HL-60/S4 treated with phorbol 12-myristate 13-acetate at 8.2 ng/mL for 4 days and 3 days (cell line): ENCODE results near the gene TEPSIN.

Experiments used
- in situ Hi-C: fragments of 300-500 bp; cut with MboI; formaldehyde crosslinking; loops from 2 replicates; pipeline ENCODE4 v1.15.0; 2022; ENCODE audit warnings: low sequenced_read_pairs

Gene TEPSIN

DNA sequence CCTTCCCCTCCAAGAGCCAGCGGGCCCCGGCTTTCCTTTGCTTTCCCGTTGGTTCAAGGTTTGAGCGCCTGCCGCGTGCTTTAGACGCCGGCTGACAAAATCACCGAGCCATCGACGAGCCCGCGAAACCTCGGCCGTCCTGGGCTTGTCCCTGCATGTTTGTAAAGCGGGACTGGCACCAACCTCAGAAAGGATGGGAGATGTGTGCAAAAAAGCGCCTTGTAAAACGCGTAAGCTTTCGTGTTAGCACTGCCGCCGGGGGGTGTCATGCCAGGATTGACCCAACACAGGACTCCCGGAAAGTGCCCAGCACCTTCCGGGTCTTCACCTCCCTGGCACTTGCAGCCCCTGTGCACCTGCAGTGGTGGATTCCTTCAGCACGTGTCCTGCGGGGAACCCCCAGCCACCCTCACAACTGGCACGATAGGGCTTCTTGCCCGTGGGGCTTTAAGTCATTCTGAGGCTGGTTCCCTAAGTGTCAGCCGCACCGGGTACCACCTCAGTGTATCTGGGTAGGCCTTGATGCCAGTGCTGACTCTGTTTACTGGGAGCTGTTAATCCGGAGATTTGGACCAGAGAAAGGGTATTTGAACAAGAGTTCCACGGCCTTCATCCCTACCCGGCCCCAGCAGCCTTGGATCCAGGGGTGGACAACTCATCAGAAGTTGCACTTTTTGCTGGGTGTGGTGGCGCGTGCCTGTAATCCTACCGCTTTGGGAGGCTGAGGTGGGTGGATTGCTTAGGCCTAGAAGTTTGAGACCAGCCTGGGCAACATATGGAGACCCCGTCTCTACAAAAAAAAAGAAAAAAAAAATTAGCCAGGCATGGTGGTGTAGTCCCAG is 1.1 kb upstream of the TEPSIN start:
- in situ Hi-C loops = loop anchor here (25.0 kb wide), 1 partner anchor 103 kb away; no protein-coding TSS in a partner anchor

DNA sequence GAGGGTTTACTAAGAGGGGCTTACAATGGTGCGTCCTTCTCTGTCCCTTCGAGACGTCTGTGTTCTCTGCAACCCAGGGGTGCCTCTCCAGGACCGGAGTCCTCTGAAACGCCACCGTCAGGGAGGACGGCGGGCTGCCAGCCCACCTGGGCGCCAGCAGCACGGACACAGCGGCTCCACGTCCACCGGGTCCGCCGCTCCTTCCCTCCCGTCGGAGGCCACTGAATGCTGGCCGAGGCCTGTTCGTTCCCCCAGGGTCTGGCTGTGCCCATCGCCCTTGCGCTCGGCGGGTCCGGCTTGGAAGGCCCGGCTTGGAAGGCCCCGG is 403 bp downstream of the TEPSIN start:
- in situ Hi-C loops = loop anchor here (25.0 kb wide), 1 partner anchor 101 kb away; no protein-coding TSS in a partner anchor

DNA sequence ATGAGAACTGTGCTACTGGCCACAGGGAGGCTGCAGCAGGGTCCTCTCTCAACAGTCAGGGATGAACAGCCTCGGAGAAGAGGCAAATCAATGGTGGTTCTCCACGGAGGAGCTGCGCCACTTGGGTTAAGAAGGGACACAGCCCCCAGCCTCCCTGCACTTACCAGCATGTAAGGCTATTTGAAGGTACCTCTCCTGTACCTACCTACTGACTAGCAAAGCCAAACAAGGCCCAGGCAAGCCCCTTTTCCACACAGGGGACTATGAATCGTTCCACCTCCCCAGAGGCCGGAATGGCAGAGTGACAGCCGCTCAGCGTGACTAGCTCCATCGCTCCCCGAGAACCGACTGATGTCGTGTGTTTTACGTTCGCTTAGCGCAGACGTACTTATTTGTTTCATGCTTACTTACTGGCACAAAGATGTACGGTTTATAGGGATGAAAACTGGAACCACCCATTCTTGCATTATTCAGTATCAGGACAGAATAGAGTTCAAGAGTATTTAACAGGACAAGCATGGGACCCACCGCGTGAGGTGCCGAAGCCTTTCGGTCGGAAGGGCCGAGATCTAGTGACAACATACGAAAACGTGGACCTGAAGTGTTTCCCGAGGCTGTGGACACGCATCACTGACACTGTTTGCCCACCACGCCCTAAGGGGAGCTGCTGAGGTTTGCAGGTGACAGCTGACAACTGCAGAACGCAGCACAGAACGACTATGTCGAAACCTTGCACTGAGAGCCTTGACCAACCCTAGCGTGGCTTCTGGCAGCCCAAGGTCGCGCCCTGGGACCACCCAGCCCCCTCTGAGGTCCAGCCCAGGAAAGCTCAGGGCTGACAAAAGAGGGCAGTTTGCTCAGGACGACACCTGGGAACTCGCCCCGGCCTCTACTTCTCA is 1.0 kb downstream of the TEPSIN start:
- in situ Hi-C loops = loop anchor here (25.0 kb wide), 1 partner anchor 101 kb away; no protein-coding TSS in a partner anchor

DNA sequence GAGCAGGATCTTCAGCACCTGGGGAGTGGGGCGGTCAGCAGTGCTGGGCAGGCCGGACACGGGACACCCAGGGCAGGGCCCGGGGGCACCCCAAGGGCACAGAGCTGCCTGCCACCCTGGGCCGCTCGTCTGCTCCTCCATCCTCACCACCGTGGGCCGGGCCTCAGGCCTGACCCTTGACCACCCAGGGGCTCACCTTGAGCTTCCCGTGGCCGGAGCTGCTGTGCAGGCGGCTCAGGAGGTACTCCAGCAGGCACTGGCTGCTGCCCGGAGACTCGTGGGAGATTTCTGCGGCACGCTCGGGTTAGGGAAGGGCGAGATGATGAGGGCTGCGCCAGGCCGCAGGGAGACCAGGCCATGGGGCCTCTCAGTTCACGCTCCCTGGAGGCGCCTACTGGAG is 2.1 kb downstream of the TEPSIN start:
- in situ Hi-C loops = loop anchor here (25.0 kb wide), 1 partner anchor 99 kb away; no protein-coding TSS in a partner anchor

DNA sequence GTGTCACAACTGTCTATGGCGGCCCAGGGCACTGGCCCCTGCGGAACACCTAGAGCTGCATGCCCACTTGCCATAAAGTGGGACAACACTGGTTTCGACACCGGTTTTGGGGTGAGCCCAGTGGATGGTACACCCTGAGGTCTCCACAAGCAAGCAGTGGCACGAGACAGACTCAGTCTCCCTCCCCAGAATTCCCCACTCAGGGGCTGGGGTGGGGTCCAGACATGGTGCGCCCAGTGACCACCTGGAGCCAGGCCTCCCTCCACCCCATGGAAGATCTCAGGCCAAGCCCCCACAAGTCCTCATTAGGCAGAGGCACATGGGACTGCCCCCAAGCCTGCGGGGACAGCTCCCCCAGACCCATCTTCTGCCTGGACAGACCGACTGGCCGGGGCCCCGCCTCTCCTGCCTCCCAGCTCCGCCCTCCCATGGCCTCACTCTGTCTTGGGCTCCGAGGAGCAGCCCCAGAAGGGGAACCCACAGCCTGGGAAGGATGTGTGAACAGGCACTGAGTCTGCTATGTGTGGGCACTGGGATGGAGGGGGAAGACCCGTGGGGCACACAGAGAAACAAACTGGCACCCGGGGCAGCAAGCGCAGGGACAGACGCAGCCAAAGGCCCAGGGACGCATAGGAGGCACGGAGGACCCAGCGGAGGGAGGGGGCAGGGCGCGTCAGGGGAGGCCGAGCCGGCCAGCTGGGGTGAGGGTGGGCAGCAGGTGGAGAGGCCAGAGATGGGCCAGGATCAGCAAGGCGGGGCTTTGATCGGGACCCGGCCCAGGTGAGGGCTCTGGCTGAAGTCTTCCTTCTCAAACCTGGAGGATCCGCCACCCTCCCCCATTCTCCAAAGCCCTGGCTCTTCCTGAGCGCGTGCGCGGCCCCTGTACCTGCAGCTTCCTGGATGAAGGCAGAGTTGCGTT is 2.8 kb downstream of the TEPSIN start:
- in situ Hi-C loops = loop anchor here (25.0 kb wide), 1 partner anchor 99 kb away; no protein-coding TSS in a partner anchor

DNA sequence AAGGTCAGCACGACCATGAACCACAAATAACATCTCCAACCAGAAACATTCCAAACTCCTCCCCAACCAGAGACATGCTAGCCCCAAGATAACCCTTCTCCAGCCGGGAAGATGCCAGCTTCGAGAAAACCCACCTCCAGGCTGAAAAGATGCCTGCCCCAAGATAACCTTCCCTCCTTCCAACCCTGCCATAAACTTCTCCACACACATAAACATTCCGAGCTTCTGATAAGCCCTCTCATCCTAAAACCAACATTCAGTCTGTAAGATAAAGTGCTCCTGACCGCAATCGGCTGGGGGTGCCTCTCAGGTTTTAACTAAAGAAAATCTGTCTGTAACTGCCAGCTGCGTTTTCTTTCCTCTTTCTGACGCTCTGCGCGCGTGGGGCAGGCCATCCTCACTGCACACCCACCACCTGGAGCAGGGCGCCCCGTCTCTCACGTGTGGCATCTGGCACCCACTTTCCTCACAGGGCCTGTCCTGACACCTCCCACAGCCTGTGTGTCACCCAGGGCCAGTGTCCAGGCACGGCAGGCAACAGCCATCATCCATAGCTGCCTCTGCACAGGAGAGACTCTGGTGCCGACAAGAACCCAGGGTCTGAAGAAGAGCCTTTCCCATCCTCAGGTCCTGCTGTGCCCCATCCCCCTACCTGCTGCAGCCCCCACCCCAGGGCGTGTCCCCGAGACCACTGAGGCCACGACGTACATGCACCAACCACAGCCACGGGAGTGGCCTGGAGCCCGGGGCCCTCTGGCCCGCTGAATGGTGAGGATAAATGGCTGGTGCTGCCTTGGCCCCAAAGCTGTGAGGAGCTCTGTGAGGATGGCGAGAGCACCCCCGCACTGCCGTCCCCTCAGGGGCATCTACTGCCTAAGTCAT is 3.7 kb downstream of the TEPSIN start:
- in situ Hi-C loops = loop anchor here (25.0 kb wide), 1 partner anchor 98 kb away; no protein-coding TSS in a partner anchor

DNA sequence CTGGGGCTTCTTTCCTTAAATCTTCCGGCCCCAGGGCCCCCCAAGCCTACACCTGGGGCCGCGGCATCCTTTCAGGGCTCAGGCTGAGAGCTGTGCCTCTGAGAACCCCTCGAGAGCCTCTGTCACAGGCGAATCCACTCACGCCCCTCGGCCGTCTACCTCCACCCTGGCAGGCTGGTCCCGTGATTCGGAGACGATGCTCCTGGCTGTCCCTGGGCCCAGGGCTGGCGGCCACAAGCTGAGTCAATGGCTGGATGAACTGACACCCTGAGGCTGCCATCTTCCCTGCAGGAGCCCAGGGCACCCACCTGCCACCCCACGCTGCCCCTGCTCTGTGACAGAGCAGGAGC is 4.4 kb downstream of the TEPSIN start:
- in situ Hi-C loops = loop anchor here (25.0 kb wide), 1 partner anchor 97 kb away; no protein-coding TSS in a partner anchor

DNA sequence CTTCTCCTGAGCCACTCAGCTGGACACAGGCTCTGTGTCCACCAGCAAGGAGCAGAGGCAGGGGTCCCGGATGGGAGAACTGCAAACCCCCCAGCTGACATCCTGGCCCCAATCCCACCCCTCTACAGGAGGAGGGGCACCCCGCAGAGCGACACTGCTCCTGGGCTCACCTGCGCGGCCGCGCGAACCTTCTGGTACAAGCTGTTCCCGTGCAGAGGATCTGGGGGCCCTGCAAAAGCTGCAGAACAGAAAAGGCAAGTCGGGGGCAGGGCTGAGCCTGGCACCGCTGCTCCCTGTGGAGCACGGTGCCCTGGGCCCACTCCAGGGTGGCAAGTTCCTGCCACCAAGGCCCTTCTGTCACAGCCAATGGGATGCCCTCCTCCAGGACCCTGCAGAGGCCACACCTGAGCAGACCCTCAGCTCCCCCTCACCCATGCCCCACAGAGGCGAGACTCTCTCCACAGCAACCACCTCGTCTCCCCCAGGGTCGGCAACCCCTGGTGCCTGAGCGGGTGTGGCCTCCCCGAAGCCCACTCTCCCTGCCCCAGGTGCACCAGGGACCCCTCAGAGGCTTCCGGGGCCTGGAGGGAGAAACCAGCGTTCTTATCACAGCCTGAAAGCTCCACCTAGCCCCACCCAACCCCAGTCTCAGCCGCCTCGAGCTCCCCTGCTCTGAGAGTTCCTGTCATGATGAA is 4.9 kb downstream of the TEPSIN start:
- in situ Hi-C loops = loop anchor here (25.0 kb wide), 1 partner anchor 97 kb away; no protein-coding TSS in a partner anchor

DNA sequence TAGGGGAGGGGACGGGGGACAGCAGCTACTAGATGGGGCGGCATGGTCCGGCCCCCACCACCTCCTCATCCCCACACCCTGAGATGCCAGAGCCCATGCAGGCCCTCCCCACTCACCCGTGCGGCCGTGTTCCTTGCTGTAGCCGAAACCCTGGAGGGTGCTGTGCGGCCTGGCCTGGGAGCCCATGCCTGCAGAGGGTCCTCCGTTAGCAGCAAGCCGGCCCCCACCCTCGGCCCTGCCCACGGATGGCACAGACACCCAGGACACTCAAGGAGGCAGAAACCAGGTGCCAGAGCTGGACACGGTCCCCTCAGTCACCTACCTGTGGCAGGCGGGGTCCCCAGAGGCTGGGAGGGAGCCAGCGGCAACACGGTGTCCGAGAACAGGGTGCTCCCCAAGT is 5.5 kb downstream of the TEPSIN start:
- in situ Hi-C loops = loop anchor here (25.0 kb wide), 1 partner anchor 96 kb away; no protein-coding TSS in a partner anchor

DNA sequence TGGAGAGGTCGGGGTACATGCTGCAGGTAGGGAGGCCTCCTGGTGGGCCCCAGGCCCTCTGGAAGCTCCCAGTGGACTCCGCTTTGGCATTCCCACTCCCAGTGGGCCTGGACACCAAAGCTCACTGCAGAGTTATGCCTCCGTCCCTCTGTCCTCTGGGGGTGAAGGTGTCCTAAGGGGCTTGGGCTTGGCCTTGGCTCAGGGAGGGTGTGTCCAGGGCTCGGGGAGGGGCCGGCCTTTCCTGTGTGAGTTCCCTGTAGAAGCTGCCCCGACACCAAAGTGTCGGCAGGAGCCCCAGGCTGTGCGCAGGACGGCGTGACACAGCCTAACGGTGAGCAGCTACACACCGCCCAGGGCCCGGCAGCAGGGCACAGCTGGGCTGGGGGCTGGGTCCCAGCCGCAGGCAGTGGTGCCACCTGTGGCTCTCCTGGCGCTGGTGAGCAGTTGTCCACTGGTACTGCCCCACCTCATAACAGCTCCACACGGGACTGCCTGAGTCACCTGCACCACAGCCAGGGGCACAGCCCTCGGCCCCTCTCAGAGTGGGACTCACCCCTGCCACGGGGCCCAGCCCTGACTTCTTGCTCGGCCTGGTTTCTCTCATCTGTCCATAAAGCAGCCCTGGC is 6.1 kb downstream of the TEPSIN start:
- in situ Hi-C loops = loop anchor here (25.0 kb wide), 1 partner anchor 95 kb away; no protein-coding TSS in a partner anchor

DNA sequence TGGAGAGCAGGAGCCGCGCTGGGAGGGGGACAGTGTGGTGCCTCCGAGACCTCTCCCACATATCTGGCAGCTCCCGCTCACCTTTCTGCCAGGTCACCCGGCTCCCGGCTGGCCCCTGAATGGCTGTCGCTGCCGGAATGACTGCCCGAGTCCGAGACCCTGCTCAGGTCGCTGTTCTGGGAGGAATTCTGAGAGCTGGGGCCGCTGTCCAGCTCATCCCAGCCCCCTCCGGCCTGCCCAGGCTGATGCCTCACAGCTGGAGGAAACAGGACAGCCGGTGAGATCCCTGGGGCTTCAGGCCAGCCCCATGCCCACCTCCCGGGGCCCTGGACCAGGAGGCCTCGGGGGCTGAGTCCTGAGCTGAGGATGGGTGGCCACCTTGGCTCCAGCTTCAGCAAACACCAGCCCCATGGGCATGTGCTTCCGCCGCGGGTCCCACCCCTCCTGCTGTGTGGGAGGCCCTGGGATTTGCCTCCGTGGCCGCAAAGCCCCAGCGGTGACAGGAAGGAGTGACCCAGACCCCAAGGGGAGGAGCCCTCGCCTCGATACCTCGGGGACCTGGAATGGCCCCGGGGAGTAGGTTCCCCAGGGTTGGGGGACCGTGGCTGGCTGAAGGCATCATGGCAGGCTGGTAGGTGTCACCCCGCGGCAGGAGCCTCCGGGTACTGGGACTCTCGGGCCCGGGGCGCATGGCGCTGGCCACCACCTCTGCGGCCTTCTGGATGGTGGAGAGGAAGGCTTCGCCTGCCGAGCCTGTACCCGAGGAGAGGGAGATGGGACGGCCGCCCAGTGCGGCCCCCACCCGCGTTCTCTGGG is 6.9 kb downstream of the TEPSIN start:
- in situ Hi-C loops = loop anchor here (25.0 kb wide), 1 partner anchor 95 kb away; no protein-coding TSS in a partner anchor

DNA sequence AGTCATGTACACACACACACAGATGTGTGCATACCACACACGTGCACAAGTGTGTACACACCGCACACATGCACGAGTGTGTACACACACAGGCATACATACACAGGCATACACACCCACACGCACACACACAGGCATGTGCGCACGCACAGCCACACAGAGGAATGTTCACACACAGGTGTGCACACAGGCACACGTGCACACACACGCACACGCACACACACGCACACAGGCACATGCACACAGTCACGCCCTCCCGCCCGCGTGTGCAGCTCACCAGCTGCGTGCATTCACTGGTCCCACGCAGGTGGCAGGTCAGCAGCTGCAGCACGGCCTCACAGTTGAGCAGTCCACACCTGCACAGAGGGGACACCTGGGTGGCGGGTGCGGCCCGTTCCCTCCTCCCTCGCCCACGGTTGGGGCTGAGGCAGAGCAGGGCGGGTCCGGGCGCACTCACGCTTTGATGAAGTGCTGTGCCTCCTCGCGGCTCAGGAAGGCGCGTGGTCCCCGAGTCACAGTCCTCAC is 7.7 kb downstream of the TEPSIN start:
- in situ Hi-C loops = loop anchor here (25.0 kb wide), 1 partner anchor 94 kb away; no protein-coding TSS in a partner anchor

DNA sequence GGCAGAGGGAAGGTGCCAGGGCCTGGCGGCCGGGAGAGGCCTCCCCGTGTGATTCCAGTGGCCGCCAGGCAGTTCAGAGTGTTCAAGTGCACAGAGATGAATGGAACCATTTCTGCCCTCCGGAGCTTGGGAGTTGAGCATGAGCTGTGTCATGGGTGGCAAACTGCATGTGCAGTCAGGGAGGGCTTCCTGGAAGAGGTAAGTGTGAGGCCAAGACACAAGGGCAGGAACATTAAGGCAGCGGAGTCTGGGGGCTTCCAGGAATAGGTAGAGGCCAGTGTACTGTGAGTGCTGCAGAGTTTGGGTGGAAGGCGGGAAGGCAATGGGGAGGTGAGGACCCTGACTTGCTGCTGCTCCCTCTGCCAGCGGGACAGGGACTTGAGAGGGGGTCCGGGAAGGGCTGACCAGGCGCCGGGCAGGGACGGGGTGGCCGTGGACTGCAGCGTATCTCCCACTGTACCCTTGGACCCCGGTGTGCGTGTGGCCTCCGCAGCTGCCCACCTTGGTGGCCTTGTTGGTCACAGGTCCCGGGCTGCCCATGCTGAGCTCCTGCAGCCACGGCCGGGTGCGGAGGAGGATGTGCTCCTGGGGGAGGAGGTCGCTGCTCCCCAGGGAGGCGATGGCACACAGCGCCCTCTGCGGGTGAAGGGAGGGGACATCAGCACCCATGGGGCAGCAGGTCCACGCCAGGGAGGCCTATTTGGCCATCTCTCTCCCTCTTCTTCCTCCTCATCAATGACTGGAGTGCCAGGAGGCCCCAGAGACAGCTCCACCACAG is 8.6 kb downstream of the TEPSIN start:
- in situ Hi-C loops = loop anchor here (25.0 kb wide), 1 partner anchor 93 kb away; no protein-coding TSS in a partner anchor

DNA sequence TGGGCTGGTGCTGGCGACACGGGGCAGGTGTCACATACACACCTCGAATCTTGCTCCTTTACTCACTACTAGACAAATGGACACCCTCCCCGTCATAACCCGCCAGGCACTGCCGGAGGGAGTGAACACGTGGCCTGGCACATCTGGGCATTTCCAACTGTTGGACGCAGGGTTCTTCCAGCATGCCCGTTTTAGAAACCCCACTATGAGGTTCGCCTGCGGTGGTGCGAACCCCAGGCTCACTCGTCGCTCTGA is 9.3 kb downstream of the TEPSIN start:
- in situ Hi-C loops = loop anchor here (25.0 kb wide), 1 partner anchor 92 kb away; no protein-coding TSS in a partner anchor

DNA sequence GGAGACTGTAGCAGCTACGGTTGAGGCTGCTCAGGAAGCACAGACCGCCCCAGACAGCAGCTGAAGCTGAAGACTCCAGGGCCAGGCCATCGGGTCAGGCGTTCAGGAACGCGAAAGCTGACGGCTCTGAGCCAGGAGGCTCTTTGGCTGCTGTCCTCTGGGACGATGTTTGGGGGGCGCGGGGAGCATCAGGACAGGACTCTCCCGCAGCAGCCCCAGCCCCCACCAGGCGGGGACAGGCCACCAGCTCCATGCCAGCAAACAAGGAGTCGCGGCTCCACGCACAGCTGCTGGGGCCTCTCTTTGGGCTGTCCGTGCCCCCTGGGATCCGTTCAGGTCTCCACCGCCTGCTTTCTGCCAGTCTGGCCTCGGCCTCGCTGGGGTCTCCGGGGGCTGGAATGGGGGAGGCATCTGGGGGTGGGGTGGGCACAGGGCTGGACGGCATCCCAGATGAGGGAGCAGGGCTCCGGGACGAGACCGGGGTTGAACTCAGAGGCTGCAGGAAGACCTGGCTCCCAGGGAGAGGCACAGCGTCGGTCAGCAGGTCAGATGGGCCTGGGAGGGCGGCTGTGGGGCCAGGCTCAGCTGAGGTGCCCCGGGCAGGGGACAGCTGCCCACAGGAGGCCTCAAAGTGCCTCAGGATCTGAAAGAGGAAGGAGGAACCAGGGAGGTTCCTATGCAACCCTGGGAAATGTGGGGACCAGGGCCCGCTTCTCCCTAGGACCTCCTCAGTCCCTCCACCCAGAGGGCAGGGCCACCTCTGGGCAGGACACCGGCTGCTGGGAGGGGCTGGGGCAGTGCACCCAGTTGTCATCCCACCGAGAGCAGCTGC is 9.8 kb downstream of the TEPSIN start:
- in situ Hi-C loops = loop anchor here (25.0 kb wide), 1 partner anchor 92 kb away; no protein-coding TSS in a partner anchor
